ENCODE results near the gene VTI1B.

GRCh38 chr14:67663633-67664032 is 10.8 kb downstream of the VTI1B start:
- TF ChIP-seq, protein P1, sequence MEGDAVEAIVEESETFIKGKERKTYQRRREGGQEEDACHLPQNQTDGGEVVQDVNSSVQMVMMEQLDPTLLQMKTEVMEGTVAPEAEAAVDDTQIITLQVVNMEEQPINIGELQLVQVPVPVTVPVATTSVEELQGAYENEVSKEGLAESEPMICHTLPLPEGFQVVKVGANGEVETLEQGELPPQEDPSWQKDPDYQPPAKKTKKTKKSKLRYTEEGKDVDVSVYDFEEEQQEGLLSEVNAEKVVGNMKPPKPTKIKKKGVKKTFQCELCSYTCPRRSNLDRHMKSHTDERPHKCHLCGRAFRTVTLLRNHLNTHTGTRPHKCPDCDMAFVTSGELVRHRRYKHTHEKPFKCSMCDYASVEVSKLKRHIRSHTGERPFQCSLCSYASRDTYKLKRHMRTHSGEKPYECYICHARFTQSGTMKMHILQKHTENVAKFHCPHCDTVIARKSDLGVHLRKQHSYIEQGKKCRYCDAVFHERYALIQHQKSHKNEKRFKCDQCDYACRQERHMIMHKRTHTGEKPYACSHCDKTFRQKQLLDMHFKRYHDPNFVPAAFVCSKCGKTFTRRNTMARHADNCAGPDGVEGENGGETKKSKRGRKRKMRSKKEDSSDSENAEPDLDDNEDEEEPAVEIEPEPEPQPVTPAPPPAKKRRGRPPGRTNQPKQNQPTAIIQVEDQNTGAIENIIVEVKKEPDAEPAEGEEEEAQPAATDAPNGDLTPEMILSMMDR (conservative IDR thresholded peaks at IDR 0.05): no peak
- no peak for TF ChIP-seq ZFX (IDR thresholded peaks at IDR 0.05)

All from C4-2B (cell line).